Astrocyte of the cerebellum (primary cell): ENCODE results near the gene RHOU.

Experiments
- DNase-seq: peaks from one replicate; pipeline ENCODE4 v3.0.0-alpha.2; 2011; ENCODE audit warnings: low read depth
- H3K4me3 ChIP-seq: 2 replicates; pipeline ENCODE4 v1.5.1; 2011; ENCODE audit warnings: mild to moderate bottlenecking, low read depth, low read length, moderate library complexity
- in situ Hi-C: cut with HindIII; loops from 2 replicates; pipeline ENCODE4 v1.10.0; 2017; ENCODE audit warnings: low sequenced_read_pairs
- TF ChIP-seq, protein P1 (sequence below): IDR thresholded peaks from 2 replicates; pipeline ENCODE4 v1.5.1; 2012; ENCODE audit warnings: low read length, low read depth, moderate library complexity, mild to moderate bottlenecking; ENCODE audit errors: missing control alignments

Gene RHOU

GRCh38 chr1:228743405-228743804 is 8.1 kb downstream of the RHOU start:
- in situ Hi-C loops, result no loop called here
- H3K4me3 ChIP-seq, result no peak overlapping the region
- no peak for DNase-seq
- TF ChIP-seq, protein P1, sequence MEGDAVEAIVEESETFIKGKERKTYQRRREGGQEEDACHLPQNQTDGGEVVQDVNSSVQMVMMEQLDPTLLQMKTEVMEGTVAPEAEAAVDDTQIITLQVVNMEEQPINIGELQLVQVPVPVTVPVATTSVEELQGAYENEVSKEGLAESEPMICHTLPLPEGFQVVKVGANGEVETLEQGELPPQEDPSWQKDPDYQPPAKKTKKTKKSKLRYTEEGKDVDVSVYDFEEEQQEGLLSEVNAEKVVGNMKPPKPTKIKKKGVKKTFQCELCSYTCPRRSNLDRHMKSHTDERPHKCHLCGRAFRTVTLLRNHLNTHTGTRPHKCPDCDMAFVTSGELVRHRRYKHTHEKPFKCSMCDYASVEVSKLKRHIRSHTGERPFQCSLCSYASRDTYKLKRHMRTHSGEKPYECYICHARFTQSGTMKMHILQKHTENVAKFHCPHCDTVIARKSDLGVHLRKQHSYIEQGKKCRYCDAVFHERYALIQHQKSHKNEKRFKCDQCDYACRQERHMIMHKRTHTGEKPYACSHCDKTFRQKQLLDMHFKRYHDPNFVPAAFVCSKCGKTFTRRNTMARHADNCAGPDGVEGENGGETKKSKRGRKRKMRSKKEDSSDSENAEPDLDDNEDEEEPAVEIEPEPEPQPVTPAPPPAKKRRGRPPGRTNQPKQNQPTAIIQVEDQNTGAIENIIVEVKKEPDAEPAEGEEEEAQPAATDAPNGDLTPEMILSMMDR, result no peak

DNA sequence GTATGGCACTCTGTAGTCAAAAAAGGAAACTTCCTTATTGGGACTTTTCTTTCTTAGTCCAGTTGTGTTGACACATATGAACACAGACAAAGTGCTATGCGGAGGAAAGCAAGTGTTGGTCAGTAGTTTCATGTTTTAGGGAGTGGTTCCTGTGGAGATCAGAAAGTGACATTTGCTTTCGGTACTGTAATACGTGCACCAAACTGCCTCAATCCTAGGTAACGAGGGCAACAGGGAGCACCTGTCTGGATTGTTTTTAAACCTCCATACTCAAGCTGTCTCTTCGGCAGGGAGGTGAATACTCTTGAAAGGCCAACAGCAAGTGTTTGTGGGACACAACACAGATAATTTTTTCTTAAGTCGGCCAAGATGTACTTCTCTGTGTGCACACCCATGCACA is 9.1 kb downstream of the RHOU start:
- in situ Hi-C loops, result no loop called here
- TF ChIP-seq, protein P1, result no peak
- no peak for DNase-seq
- no peak overlapping the region for H3K4me3 ChIP-seq

DNA sequence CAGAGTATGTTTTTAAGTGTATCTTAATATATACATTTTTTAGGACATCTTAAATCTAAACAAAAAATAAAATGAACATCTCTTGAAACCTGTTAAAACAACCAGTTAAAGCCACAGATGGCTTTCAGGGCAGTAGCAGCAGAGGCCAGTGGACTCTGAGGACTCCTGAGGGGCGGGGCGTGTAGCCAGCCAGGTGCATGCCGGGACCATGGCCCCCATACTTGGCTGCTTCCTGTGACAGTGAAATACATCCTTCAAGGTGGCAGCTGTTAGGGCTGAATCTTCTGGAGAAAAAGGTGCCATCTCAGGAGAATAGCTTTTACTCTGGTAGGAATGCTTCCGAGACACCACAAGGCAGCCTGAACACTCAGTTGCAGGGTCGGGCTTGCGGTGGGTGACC is 9.6 kb downstream of the RHOU start:
- H3K4me3 ChIP-seq, result no peak overlapping the region
- in situ Hi-C loops, result no loop called here
- TF ChIP-seq, protein P1, result no peak
- DNase-seq, result no peak

- TF ChIP-seq, protein P1, result no peak
- no peak for DNase-seq
- in situ Hi-C loops, result no loop called here
- H3K4me3 ChIP-seq, result no peak overlapping the region
These were observed 10.2 kb downstream of the RHOU start for GRCh38 chr1:228745497-228745896.

- TF ChIP-seq, protein P1, result no peak
- no peak for DNase-seq
- in situ Hi-C loops, result no loop called here
- no peak overlapping the region for H3K4me3 ChIP-seq
These were observed 12.1 kb downstream of the RHOU start for GRCh38 chr1:228747301-228747935.

DNA sequence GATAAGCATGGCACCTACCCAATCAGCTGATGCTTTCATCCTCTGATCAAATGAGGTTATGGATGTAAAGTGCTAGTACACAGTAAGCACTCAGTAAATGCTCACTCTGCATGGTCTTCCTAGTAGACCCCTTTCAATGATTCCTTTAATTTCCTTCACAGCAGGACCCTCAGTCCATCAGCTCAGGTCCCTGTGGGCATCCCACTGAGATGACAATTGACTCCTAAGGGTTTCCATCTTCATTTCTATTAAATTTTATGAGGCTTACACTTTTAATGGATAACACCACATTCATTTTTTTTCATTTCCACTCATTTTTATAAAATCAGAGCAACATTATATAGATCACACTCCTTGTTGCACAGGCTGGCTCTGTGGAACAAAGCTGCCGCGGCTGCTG is 12.8 kb downstream of the RHOU start:
- TF ChIP-seq, protein P1, result no peak
- no peak for DNase-seq
- H3K4me3 ChIP-seq, result no peak overlapping the region
- in situ Hi-C loops, result no loop called here

DNA sequence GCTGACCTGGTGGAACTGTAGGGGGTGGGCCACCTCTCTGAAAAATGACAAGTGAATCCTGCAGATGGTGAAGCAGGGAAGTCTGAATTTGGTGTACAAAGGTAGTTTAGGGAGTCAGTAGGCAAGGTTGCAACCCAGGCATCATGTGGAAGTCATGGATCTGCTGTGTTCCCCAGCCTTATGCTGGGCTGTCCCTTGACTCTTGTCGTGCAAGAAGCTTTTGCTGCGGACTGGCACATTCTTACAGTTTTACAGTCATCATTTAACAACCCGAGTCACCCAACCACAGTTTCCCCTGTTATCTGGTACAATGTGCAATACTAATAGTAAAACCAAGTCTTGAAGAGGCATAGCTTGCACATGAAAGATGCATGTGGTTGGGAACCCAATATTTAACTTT is 13.2 kb downstream of the RHOU start:
- in situ Hi-C loops, result no loop called here
- TF ChIP-seq, protein P1, result no peak
- no peak for DNase-seq

More for the DNA sequence above, 13.2 kb downstream of the RHOU start:
- H3K4me3 ChIP-seq, result no peak overlapping the region
